Activated CD4-positive, alpha-beta T cell treated with anti-CD3 and anti-CD28 coated beads, Interleukin-2, amount 50 U/mL, for 1 hour (primary cell): ENCODE results near the gene SCN3A.

Source experiments
- DNase-seq: peaks from one replicate; pipeline ENCODE4 v3.0.0-alpha.2; 2020

Gene SCN3A

GRCh38 chr2:165203689-165204559 is at the start of gene SCN3A:
SCN3A (minus strand) TSS chr2:165204050; CDS start chr2:165176394, 27,656 bp downstream.
- DNase-seq, result no peak

GRCh38 chr2:165253178-165253577 is 49.3 kb upstream of the SCN3A start:
- no peak for DNase-seq

- no peak for DNase-seq
These were observed 47.5 kb upstream of the SCN3A start for GRCh38 chr2:165251366-165251765.

- no peak for DNase-seq
These were observed 44.4 kb upstream of the SCN3A start for GRCh38 chr2:165248238-165248637.

GRCh38 chr2:165245081-165245793 is 41.4 kb upstream of the SCN3A start:
- no peak for DNase-seq

GRCh38 chr2:165240916-165241315 is 37.1 kb upstream of the SCN3A start:
- no peak for DNase-seq

GRCh38 chr2:165239856-165240515 is 36.1 kb upstream of the SCN3A start:
- DNase-seq, result no peak

GRCh38 chr2:165239230-165239629 is 35.4 kb upstream of the SCN3A start, which contains the start of gene SCN2A:
SCN2A (plus strand) TSS chr2:165239414; CDS start chr2:165295824, 56,410 bp downstream.
- DNase-seq, result no peak

GRCh38 chr2:165238295-165238694 is 34.4 kb upstream of the SCN3A start:
- DNase-seq, result no peak

GRCh38 chr2:165237056-165237455 is 33.2 kb upstream of the SCN3A start:
- no peak for DNase-seq

GRCh38 chr2:165227571-165227970 is 23.7 kb upstream of the SCN3A start:
- no peak for DNase-seq

GRCh38 chr2:165224941-165225340 is 21.1 kb upstream of the SCN3A start:
- no peak for DNase-seq

- no peak for DNase-seq
These were observed 15.6 kb upstream of the SCN3A start for GRCh38 chr2:165219481-165219880.

- no peak for DNase-seq
These were observed 10.2 kb upstream of the SCN3A start for GRCh38 chr2:165214093-165214492.

- no peak for DNase-seq
These were observed 4.2 kb upstream of the SCN3A start for GRCh38 chr2:165208094-165208493.

- no peak for DNase-seq
These were observed 2.0 kb upstream of the SCN3A start for GRCh38 chr2:165205865-165206264.

- DNase-seq, result no peak
These were observed 1.6 kb downstream of the SCN3A start for GRCh38 chr2:165202239-165202638.

- no peak for DNase-seq
These were observed 5.7 kb downstream of the SCN3A start for GRCh38 chr2:165198181-165198580.

GRCh38 chr2:165197346-165197745 is 6.5 kb downstream of the SCN3A start:
- DNase-seq, result no peak

- no peak for DNase-seq
These were observed 7.4 kb downstream of the SCN3A start for GRCh38 chr2:165196411-165196810.

GRCh38 chr2:165193178-165193777 is 10.6 kb downstream of the SCN3A start:
- DNase-seq, result no peak

GRCh38 chr2:165192729-165193128 is 11.1 kb downstream of the SCN3A start:
- DNase-seq, result no peak

- DNase-seq, result no peak
These were observed 12.6 kb downstream of the SCN3A start for GRCh38 chr2:165191096-165191728.
